HG03039 (cell line): ENCODE data around the gene SWSAP1.
A peak's percentile ranks its signal among the peaks of the same experiment; 100 is the strongest.
"Not testable (repeated sequence)": the region's sequence is repeated elsewhere in the genome, so short reads cannot be mapped to it uniquely, and the experiment has no call there.

ENCODE experiments used
- ATAC-seq: cut with Tn5 transposase; IDR thresholded peaks from one replicate; pipeline ENCODE4 v1.9.1; 2021; ENCODE audit warnings: mild to moderate bottlenecking, moderate library complexity; ENCODE audit not compliant: unreplicated experiment

The SWSAP1 gene, protein sequence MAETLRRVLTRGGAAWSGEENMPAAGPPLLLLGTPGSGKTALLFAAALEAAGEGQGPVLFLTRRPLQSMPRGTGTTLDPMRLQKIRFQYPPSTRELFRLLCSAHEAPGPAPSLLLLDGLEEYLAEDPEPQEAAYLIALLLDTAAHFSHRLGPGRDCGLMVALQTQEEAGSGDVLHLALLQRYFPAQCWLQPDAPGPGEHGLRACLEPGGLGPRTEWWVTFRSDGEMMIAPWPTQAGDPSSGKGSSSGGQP

DNA sequence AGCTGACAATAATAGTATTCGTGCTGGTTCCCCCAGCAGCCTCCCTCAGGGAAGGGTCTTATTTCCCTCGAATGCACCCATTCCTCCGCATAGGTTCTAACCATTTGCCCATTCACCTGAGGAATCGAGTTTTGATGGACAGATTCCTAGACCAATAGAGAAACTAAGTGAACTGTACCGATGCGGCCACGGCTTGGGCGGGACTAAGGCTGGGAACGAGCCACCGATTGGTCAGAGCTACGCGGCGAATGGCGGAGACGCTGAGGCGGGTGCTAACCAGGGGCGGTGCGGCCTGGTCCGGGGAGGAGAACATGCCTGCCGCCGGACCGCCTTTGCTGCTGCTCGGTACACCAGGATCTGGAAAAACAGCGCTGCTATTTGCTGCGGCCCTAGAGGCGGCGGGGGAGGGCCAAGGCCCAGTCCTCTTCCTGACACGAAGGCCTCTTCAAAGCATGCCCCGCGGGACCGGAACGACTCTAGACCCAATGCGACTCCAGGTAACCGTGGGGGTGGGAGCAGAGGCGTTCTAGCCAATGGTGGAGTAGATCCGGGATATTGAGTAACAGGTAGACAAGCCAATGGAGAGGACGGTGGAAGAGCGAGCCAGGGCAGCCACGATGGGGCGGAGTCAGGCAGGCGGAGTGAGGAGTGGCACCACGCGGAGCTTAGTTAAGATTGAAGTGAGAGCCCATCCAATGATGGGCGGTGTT lies at the start of gene SWSAP1:
Gene SWSAP1, plus strand, starts transcription at position 234 of the 710 bp plus-strand sequence. Its CDS starts 15 bp downstream, at position 249.
- peak; percentile 88 for ATAC-seq

DNA sequence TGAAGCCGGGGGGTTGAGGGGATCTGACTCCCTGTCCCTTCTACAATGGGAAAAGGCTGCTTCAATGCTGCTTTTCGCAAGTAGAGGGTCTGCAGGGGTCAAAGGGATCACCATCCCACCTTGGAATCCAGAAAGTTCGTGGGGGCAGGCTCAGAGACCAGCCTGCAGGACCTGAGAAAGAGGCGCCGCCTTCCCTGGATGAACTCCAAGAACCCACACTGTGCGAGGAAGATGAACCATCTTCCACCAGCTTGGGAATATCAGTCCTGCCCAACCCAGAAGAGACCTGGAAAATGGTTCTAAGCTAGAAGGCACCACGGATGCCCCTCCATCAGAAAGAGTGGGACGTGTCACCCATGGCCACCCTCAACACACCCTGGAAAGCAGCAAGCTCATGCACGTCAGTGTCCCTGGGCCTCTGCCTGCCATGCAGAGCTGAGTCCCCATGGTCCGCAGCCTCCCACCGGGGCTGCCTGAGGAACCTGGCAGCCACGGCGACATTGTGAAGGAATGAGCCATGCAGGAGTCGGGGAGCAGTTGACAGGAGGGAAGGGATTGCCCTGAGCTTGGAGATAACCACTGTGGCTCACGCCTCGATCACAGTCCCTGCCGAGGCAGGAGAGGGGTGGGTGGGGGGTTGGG lies 49.6 kb upstream of the SWSAP1 start:
- ATAC-seq = no peak

DNA sequence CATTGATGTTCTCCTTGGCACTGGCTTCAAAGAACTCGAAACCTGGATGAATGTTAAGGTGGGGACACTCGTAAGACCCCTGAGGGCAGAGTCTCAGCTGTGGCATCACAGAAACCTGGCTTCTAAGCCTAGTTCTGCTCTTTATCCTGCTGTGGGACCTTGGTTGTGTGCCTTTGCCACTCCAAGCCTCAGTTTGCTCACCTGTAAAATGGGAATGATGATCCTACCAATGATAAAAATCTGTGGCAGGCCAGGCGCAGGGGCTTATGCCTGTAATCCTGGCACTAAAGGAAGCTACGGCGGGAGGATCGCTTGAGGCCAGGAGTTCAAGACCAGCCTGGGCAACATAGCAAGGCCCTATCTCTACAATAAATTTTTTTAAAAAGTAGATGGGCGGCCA lies 48.9 kb upstream of the SWSAP1 start:
- ATAC-seq = no peak

DNA sequence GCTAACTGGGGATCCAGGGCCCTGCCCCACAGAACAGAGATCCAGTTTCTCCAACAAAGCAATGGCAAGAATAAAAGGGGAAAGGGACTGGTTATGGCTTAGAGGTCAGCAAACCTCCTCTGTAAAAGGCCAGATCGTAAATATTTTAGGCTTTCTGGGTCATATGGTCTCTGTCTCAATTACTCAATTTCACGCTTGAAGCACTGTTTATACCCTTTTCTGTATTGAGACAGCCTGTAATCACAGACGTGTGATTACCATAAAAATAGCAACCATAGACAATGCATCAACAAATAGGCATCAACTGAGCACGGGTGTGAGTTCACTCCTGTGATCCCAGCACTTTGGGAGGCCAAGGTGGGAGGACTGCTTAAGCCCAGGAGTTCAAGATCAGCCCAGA lies 44.3 kb upstream of the SWSAP1 start:
- no peak for ATAC-seq

DNA sequence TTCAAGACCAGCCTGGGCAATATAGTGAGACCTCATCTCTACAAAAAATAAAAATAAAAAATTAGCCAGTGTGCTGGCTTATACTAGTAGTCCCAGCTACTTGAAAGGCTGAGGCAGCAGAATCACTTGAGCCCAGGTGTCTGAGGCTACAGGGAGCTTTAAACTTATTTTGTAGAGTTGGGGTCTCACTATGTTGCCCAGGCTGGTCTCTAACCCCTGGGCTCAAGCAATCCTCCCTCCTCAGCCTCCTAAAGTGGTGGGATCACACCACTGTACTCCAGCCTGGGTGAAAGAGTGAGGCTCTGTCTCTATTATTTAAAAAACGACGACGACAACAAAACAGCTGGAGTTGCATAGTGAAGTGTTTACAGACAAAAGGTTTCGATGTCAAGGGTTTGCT lies 43.0 kb upstream of the SWSAP1 start:
- ATAC-seq = no peak

DNA sequence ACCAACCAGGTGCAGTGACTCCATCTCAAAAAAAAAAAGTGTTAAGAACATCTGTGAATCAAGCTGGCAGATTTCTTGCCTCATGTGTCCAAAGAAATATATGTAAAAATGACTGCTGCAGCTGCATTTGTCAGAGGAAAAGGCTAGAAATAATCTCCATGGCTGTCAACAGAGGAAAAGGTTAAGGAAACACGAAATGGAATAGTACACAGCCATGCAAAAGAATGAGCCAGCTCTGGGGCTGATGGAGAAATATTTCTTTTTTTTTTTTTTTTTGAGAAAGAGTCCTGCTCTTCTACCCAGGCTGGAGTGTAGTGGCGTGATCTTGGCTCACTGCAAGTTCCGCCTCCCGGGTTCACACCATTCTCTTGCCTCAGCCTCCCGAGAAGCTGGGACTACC lies 41.6 kb upstream of the SWSAP1 start:
- no peak for ATAC-seq

DNA sequence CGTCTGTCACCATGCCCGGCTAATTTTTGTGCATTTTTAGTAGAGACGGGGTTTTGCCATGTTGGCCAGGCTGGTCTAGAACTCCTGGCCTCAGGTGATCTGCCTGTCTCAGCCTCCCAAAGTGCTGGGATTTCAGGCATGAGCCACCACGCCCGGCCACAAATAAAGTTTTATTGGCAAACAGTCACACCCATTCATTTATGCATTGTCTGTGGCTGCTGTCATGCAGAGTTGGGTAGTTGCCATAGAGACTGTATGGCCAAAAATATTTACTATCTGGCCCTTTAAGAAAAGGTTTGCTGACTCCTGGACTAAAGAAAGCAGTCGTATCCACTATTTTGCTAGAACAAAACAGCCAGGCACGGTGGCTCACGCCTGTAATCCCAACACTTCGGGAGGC lies 40.6 kb upstream of the SWSAP1 start:
- not testable (repeated sequence) for ATAC-seq

DNA sequence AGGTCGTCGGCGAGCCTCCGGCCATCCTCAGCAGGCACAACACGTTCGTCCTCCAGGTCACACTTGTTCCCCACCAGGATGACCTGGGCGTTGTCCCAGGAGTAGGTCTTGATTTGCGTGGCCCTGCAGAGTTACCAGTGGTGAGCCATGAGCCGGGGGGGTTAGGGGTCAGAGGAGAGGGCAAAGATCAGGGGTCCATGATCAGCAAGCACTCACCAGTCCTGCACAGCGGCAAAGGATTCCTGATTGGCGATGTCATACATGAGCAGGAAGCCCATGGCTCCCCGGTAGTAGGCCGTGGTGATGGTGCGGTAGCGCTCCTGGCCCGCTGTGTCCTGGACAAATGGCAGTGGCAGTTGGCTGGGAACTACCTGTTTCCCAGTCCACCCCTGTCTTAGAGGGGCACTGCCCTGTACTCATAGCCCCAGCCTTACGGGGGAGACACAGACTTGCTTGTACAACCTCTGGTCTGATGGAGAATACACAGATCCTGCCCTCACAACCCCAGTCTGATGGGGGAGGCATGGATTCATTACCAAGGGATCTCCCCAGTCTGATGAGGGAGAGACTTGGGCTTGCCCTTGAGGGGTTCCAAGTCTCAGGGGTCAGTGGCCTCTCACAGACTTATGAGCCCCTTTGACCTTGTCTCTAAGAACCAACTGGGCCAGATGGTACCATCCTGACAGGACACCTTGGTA lies 38.9 kb upstream of the SWSAP1 start:
- no peak for ATAC-seq

DNA sequence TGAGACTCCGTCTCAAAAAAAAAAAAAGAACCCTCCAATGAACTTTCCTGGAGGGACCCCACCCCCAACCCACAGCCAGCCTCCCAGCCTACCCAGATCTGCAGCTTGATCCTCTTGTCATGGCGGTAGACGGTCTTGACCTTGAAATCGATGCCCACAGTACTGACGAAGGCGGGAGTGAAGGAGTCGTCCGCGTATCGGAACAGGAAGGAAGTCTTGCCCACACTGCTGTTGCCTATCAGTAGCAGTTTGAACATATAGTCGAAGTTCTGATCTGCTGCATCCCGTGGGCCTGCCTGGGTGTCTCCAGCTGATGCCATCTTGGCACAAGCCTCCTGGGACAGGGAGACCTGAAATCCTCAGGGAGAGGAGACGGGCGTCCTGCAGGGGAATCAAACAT lies 37.4 kb upstream of the SWSAP1 start:
- ATAC-seq = no peak

DNA sequence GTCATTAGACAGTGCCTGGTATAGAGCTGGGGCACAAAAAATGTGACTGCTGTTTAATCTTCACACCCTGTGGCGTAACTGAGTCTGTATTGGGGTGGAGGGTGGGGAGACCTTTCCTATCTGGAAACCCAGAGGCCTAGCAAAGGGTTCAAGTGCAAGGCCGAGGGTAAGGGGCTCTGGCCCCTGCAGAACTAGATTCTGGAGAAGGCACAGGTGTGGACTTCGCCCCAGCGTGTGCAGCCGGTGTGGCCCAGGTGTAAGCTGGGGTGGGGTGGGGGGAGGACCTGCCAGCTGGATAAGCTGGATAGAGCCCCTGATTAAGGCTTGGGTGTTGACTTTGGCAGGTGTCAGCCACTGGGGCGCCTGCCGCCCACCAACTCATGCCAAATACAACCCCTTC lies 36.3 kb upstream of the SWSAP1 start:
- ATAC-seq = no peak

DNA sequence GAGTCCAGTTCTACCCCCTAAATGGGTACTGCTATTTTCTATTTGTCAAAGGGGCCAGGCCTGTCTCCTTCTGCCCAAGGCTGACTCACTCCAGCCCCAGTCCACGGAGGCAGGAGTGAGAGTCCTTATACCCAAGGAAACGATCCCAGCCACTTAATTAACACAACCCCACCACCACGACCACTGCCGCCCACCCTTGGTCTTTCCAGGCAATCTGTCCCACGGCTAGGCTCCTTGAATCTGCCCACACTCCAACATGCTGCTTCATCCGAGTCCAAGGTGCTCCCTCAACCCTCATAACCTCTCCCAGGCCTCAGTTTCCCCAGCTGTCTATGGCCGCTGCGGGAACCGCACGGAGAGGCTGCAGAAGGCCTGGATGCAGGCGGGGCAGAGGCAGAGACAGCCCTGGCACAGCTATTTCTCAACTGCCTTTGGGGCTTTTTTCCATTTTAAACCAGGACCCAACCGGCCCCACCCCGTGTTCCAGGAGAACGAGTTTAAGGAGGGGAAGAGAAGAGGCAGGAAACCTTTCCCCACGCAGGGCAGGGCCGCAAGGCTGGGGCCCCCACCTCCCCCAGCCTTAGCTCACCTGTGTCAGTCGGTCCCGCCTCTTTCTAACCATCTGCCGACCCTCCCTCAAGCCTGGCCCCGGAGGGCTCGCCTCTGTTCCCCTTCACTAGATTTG lies 35.8 kb upstream of the SWSAP1 start:
- no peak for ATAC-seq

DNA sequence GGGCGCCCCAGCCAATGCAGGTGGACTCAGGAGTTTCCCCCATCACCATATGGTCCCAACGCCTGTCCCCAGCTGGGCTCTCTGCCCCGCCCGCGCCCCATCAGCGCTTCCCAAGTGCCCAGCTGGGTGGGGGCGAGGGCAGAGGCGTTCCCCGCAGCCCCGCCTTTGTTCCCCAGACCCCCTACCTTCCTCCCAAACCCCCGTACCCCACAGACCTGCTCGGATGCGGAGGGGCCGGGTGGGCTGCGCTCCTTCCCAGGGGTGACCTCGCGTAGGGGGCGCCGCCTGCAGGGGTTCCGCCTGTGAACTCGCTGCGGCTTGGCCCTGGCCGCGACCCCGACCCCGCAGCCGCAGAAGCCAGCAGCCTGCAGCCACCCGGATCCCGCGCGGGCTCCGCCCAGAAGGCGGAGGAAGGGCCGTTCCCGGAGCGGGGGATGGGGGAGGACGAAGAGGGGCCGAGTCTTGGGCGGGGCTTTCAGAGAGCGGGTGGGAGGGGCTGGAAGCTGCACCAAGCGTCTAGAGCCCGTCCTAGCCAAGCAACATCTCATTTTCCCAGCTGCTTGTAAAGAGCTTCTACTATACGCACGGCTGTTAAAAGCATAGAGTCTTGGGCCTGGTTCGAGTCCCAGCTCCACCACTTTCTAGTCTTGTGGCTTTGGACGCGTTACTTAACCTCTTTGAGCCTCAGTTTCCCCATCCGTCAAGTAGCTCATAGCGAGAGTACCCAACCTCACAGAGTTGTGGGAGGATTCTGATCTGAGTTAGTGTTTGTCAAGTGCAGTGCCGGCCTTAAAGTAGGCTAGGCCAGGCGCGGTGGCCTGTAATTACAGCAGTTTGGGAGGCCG lies 35.0 kb upstream of the SWSAP1 start, which contains the start of gene RAB3D:
Gene RAB3D, minus strand, starts transcription at position 404 of the 845 bp plus-strand sequence. CDS start 2,258 bp downstream, outside the sequence.
- peak; percentile 77 for ATAC-seq

DNA sequence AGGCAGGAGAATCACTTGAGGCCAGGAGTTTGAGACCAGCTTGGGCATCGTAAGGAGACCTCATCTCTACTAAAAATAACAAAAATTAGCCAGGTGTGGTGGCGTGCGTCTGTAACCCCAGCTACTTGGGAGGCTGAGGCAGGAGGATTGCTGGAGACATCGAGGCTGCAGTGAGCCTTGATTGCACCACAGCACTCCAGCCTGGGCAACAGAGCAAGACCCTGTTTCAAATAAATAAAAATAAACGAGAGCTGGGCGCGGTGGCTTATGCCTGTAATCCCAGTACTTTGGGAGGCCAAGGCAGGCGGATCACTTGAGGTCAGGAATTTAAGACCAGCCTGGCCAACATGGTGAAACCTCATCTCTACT lies 34.4 kb upstream of the SWSAP1 start:
- ATAC-seq = not testable (repeated sequence)

DNA sequence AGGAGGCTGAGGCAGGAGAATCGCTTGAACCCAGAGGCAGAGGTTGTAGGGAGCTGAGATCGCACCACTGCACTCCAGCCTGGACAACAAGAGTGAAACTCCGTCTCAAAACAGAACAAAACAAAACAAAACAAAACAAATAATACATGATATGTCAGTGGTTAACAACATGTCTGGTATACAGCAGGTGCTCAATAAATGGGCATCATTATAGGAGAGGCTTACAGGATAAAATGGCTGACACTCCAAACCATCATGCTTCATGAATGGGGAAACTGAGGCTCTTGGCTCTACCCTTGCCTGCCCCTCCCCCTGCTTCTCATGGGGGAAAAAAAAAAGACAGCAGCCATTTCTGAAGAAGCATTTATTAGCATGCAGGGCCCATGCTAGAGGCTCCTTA lies 32.0 kb upstream of the SWSAP1 start:
- ATAC-seq = no peak

DNA sequence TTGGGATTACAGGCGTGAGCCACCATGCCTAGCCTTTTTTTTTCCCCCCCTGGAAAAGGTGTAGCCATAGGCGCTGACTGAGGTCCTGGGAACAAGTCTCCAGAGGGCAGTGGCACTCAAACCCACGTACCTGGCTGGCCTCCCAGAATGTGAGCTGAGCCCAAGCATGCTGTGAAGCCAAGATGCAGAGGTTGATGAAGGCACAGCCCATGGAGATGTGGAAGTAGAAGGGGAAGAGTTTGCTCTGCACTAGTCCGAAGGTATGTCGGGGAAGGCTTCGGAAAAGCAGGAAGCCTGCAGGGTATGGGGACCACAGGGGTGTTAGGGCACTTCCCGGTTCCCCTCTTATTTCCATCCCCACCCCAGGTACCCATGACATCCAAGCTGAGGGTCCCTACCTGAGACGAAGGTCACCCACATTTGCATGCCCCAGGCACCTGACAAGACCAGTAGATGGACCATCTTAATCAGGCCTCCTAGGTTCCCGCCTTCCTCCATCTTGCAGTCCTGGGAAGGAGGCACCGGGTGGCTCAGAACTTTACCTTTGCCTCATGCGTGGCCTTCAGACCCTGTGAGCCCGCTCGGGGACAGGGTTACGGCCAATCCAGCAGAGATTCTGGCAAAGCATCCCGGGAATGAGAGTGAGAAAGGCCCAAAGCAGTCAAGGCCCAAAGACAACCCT lies 29.2 kb upstream of the SWSAP1 start:
- no peak for ATAC-seq

DNA sequence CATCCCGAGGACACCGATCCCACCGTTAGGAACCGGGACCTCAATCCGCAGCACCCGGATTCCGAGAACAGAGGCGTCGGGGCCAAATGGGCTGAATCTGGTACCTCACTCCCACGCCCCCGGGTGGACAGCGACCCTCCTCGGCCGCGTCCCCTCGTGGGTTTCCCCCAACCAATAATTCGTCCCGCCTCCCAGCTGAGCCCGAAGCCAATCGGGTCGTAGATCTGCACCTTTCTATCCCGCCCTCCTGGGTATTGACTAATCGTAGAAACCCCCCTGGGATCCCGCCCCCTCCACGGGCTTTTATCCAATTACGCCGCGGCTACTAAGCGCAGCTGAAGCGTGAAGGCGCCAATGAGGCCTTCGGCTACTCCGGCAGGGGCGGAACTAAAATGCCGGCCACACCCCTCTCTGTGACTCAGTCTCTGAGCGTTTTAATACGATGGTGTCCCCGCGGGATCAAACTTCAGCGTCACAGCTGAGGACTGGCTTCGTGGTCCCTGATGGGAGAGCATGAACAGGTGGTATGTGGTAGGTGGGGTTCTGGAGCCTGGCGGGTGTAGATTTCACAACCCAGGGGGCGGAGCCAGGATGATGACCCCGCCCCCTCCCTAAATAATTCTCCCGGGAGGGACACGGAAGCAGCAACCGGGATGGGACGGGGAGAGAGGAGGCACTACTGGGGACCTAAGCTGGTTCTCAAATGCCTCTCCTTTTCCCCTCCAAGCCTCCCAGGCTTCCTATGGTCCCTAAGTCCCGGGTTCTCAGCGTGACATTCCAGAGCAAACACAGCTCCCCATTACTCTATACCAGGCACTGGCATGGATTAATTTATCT lies 28.1 kb upstream of the SWSAP1 start, which contains the start of the genes CCDC159 and TMEM205:
Gene CCDC159, plus strand, starts transcription at position 416 of the 837 bp plus-strand sequence. Its CDS starts 88 bp downstream, at position 504.
Gene TMEM205, minus strand, starts transcription at position 165 of the 837 bp plus-strand sequence. CDS start 649 bp downstream, outside the sequence.
- peak; percentile 84 for ATAC-seq

DNA sequence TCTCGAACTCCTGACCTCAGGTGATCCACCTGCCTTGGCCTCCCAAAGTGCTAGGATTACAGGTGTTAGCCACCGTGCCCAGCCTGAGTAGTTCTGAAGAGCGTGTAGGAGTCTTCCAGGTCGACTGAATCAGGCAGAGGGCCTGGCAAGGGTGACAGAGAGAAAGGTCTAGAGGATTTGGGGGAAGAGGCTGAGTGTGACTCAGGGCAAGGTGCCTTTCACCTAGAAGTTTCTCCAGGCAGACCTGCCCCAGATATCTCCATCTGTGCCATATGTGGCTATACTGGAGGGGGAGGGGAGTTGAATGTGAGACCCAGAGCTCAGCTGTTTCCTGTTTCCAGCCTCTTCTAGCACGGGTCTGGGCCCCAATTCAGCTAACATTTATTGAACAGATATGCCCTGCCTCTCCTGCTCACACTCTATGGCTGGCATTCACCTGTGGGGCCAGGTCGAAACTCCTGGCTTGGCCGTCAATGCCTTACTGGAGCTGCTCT lies 26.9 kb upstream of the SWSAP1 start:
- ATAC-seq = no peak

DNA sequence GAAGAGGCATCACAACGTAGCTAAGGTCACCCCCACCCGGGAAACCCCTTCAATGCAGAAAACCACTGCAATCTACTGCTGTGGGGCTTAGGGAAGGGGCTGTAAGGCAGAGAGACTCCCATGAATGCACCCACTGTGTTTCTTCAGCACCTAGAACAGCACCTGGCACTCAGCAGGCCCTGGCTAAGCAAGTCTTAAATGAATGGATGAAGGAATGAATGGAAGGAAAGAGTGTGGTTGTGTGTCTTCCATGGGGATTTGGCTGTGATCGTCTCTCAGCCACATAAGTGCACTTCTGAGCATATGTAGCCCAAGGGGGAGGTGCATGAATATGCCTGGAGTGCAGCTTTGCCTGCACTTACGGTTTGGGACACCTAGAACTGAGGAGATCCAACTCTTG lies 25.3 kb upstream of the SWSAP1 start:
- no peak for ATAC-seq
